ENCODE results near the gene NTM.

The NTM gene

GRCh38 chr11:132103021-132103420, 732.6 kb downstream of the NTM start:
- DNase-seq = no peak

- DNase-seq = no peak
Measured at GRCh38 chr11:132106096-132106982, 735.9 kb downstream of the NTM start.

- no peak for DNase-seq
Measured at GRCh38 chr11:132111316-132111715, 740.9 kb downstream of the NTM start.

- DNase-seq = no peak
Measured at GRCh38 chr11:132111838-132112237, 741.4 kb downstream of the NTM start.

- no peak for DNase-seq
Measured at GRCh38 chr11:132112846-132113245, 742.4 kb downstream of the NTM start.

GRCh38 chr11:132114185-132114584, 743.8 kb downstream of the NTM start:
- DNase-seq = no peak

GRCh38 chr11:132114743-132115142, 744.3 kb downstream of the NTM start:
- DNase-seq = no peak

- no peak for DNase-seq
Measured at GRCh38 chr11:132115454-132115853, 745.0 kb downstream of the NTM start.

- no peak for DNase-seq
Measured at GRCh38 chr11:132116516-132116915, 746.1 kb downstream of the NTM start.

GRCh38 chr11:132118661-132119060, 748.2 kb downstream of the NTM start:
- no peak for DNase-seq

- DNase-seq = no peak
Measured at GRCh38 chr11:132119573-132119972, 749.2 kb downstream of the NTM start.

- no peak for DNase-seq
Measured at GRCh38 chr11:132122735-132123134, 752.3 kb downstream of the NTM start.

GRCh38 chr11:132123449-132123848, 753.0 kb downstream of the NTM start:
- DNase-seq = no peak

- no peak for DNase-seq
Measured at GRCh38 chr11:132123854-132124835, 753.7 kb downstream of the NTM start.

GRCh38 chr11:132125988-132126871, 755.8 kb downstream of the NTM start:
- DNase-seq = no peak

GRCh38 chr11:132126973-132127899, 756.8 kb downstream of the NTM start:
- no peak for DNase-seq

GRCh38 chr11:132127900-132128288, 757.5 kb downstream of the NTM start:
- no peak for DNase-seq

- no peak for DNase-seq
Measured at GRCh38 chr11:132131047-132131446, 760.6 kb downstream of the NTM start.

- DNase-seq = no peak
Measured at GRCh38 chr11:132131961-132132360, 761.5 kb downstream of the NTM start.

GRCh38 chr11:132134322-132134721, 763.9 kb downstream of the NTM start:
- DNase-seq = no peak

GRCh38 chr11:132137289-132137980, 767.0 kb downstream of the NTM start:
- no peak for DNase-seq
